Glomerular visceral epithelial cell (primary cell): ENCODE results near the gene ST8SIA6.
"Not testable (repeated sequence)": the region's sequence is repeated elsewhere in the genome, so short reads cannot be mapped to it uniquely, and the experiment has no call there.

Experiments used
- DNase-seq: peaks from one replicate; pipeline ENCODE4 v3.0.0-alpha.2; 2016; ENCODE audit errors: extremely low spot score

The ST8SIA6 gene

GRCh38 chr10:17457083-17457482 is 2.7 kb upstream of the ST8SIA6 start:
- DNase-seq, result no peak

- no peak for DNase-seq
Observed at GRCh38 chr10:17456032-17456548, 1.7 kb upstream of the ST8SIA6 start.

- DNase-seq, result no peak
Observed at GRCh38 chr10:17455015-17455520, 673 bp upstream of the ST8SIA6 start.

- peak; percentile 50 for DNase-seq
Observed at GRCh38 chr10:17453373-17454091, 863 bp downstream of the ST8SIA6 start.

- no peak for DNase-seq
Observed at GRCh38 chr10:17453035-17453372, 1.4 kb downstream of the ST8SIA6 start.

- no peak for DNase-seq
Observed at GRCh38 chr10:17452060-17452841, 2.1 kb downstream of the ST8SIA6 start.

GRCh38 chr10:17450024-17450423 is 4.4 kb downstream of the ST8SIA6 start:
- no peak for DNase-seq

GRCh38 chr10:17445400-17445998 is 8.9 kb downstream of the ST8SIA6 start:
- DNase-seq, result no peak

- DNase-seq, result no peak
Observed at GRCh38 chr10:17444388-17444714, 10.0 kb downstream of the ST8SIA6 start.

- DNase-seq, result no peak
Observed at GRCh38 chr10:17443707-17444387, 10.5 kb downstream of the ST8SIA6 start.

- no peak for DNase-seq
Observed at GRCh38 chr10:17438583-17438982, 15.8 kb downstream of the ST8SIA6 start.

GRCh38 chr10:17436578-17436977 is 17.8 kb downstream of the ST8SIA6 start:
- not testable (repeated sequence) for DNase-seq

GRCh38 chr10:17435953-17436352 is 18.4 kb downstream of the ST8SIA6 start:
- DNase-seq, result no peak

GRCh38 chr10:17435187-17435586 is 19.2 kb downstream of the ST8SIA6 start:
- DNase-seq, result no peak

- DNase-seq, result no peak
Observed at GRCh38 chr10:17432723-17433122, 21.7 kb downstream of the ST8SIA6 start.

GRCh38 chr10:17431871-17432311 is 22.5 kb downstream of the ST8SIA6 start:
- DNase-seq, result peak; percentile 15

GRCh38 chr10:17430647-17431355 is 23.6 kb downstream of the ST8SIA6 start:
- DNase-seq, result peak; percentile 68

- no peak for DNase-seq
Observed at GRCh38 chr10:17429490-17429889, 24.9 kb downstream of the ST8SIA6 start.

- DNase-seq, result no peak
Observed at GRCh38 chr10:17428351-17429097, 25.9 kb downstream of the ST8SIA6 start.

- no peak for DNase-seq
Observed at GRCh38 chr10:17427666-17428350, 26.6 kb downstream of the ST8SIA6 start.
